HCT116 (cell line): ENCODE data around the gene RHBDF2. TPM values are rescaled to one million over a fixed set of nuclear protein-coding genes. Genes with fewer than 3 reads are reported as not detected.
A peak's percentile ranks its signal among the peaks of the same experiment; 100 is the strongest.

ENCODE experiments used
- ATAC-seq: fragments of 200-7000 bp; cut with Tn5 transposase; 2 replicates; pipeline ENCODE4 v1.9.1; 2020; ENCODE audit warnings: mild to moderate bottlenecking, moderate library complexity
- BruUV-seq: library from RNA; stranded (reverse); fragments of 400-500 nt; replicated peaks from 2 replicates; lab custom pipeline; 2021; lab: Mats Ljungman, UMichigan
- CTCF ChIA-PET: fragments of 300-600 bp; sonication (Branson Sonifier 250); formaldehyde crosslinking; loops from one replicate; lab custom pipeline; 2021; ENCODE audit warnings: antibody characterized with exemption; lab: Charles Lee
- POLR2A ChIA-PET: fragments of 300-600, 350-600 bp; sonication (Branson Sonifier 250); formaldehyde crosslinking; loops from one replicate; lab custom pipeline; 2021; ENCODE audit warnings: antibody characterized with exemption; lab: Charles Lee
- RAD21 ChIA-PET, 2 experiments: fragments of 300-600 bp; sonication (Branson Sonifier 250); formaldehyde crosslinking; loops; one replicate each; lab custom pipeline; 2023; ENCODE audit warnings: low total read pairs in 2 of 2; ENCODE audit not compliant: uncharacterized antibody in 2 of 2, unreplicated experiment in 2 of 2, low non-redundant PET in 1 of 2; lab: Charles Lee
- DNase-seq: peaks from one replicate; pipeline ENCODE4 v3.0.0-alpha.2; 2010; ENCODE audit warnings: low read depth, low spot score
- H2AFZ ChIP-seq: fragments of 200-600 bp; shearing (Covaris generic), sonication (generic); 2 replicates; pipeline ENCODE4 v1.6.1; 2017; ENCODE audit warnings: low read depth, mixed run types, mixed read lengths, antibody characterized with exemption, low read length; ENCODE audit not compliant: poor library complexity, severe bottlenecking
- H3K27ac ChIP-seq: 2 replicates; pipeline ENCODE4 v1.5.1; 2012; ENCODE audit warnings: low read depth, low read length
- H3K27me3 ChIP-seq: fragments of 200-600 bp; sonication (generic); 2 replicates; pipeline ENCODE4 v1.6.1; 2016; ENCODE audit warnings: mixed run types, low read length, mixed read lengths; ENCODE audit not compliant: insufficient read depth
- H3K36me3 ChIP-seq, 2 experiments: fragments of 200-500 bp in 1 of 2; fragments of 200-600 bp in 1 of 2; sonication (Bioruptor generic) in 1 of 2; sonication (generic) in 1 of 2; 2 replicates each; pipeline versions ENCODE4 v1.5.1 to v1.6.1; 2014 to 2016; ENCODE audit warnings: low read length in 2 of 2, inconsistent platforms in 1 of 2, mixed read lengths in 1 of 2, mixed run types in 1 of 2; ENCODE audit not compliant: insufficient read depth in 2 of 2, control insufficient read depth in 1 of 2
- H3K4me1 ChIP-seq, 2 experiments: fragments of 200-600 bp in 1 of 2; sonication (generic) in 1 of 2; 2 replicates each; pipeline versions ENCODE4 v1.5.1 to v1.6.1; 2012 to 2017; ENCODE audit warnings: low read length in 2 of 2, inconsistent platforms in 1 of 2, mild to moderate bottlenecking in 1 of 2, mixed read lengths in 1 of 2, mixed run types in 1 of 2, moderate library complexity in 1 of 2; ENCODE audit not compliant: insufficient read depth in 2 of 2, control insufficient read depth in 1 of 2
- H3K4me2 ChIP-seq: fragments of 200-600 bp; sonication (generic); 2 replicates; pipeline ENCODE4 v1.6.1; 2017; ENCODE audit warnings: mixed run types, low read length, mixed read lengths
- H3K4me3 ChIP-seq, 2 experiments: fragments of 200-600 bp in 1 of 2; sonication (generic) in 1 of 2; replicated peaks in 1 of 2; 2 replicates each; pipeline ENCODE4 v1.5.1; 2011 to 2016; ENCODE audit warnings: low read length in 2 of 2, control low read depth in 1 of 2, low read depth in 1 of 2, mild to moderate bottlenecking in 1 of 2, mixed read lengths in 1 of 2, mixed run types in 1 of 2
- H3K79me2 ChIP-seq: fragments of 200-600 bp; sonication (generic); 2 replicates; pipeline ENCODE4 v1.6.1; 2017; ENCODE audit warnings: mild to moderate bottlenecking, mixed run types, low read length, moderate library complexity, mixed read lengths; ENCODE audit not compliant: insufficient read depth
- H3K9ac ChIP-seq: fragments of 200-600 bp; sonication (generic); 2 replicates; pipeline ENCODE4 v1.6.1; 2016; ENCODE audit warnings: low read length, mixed read lengths
- H3K9me2 ChIP-seq: fragments of 200-600 bp; sonication (generic), shearing (Covaris generic); 2 replicates; pipeline ENCODE4 v1.6.1; 2017; ENCODE audit warnings: mixed run types, mild to moderate bottlenecking, moderate library complexity; ENCODE audit not compliant: insufficient read depth
- H3K9me3 ChIP-seq, 2 experiments: fragments of 200-500 bp in 1 of 2; fragments of 200-600 bp in 1 of 2; sonication (Bioruptor generic) in 1 of 2; sonication (generic) in 1 of 2; 2 replicates each; pipeline ENCODE4 v1.6.1; 2014 to 2017; ENCODE audit warnings: low read length in 2 of 2, mixed read lengths in 2 of 2, inconsistent platforms in 1 of 2, low read depth in 1 of 2, mild to moderate bottlenecking in 1 of 2, mixed run types in 1 of 2, moderate library complexity in 1 of 2; ENCODE audit not compliant: control insufficient read depth in 1 of 2, insufficient read depth in 1 of 2
- H4K20me1 ChIP-seq: fragments of 200-600 bp; sonication (generic), shearing (Covaris generic); 2 replicates; pipeline ENCODE4 v1.6.1; 2017; ENCODE audit warnings: mixed run types, mild to moderate bottlenecking, moderate library complexity; ENCODE audit not compliant: insufficient read depth
- CBX3 ChIP-seq: IDR thresholded peaks from 2 replicates; pipeline ENCODE4 v1.6.1; 2012; ENCODE audit warnings: low read depth
- CEBPB ChIP-seq: IDR thresholded peaks from 2 replicates; pipeline ENCODE4 v1.6.1; 2012; ENCODE audit warnings: low read depth
- CTCF ChIP-seq, 3 experiments: fragments of 200-600 bp in 1 of 3; sonication (generic) in 1 of 3; IDR thresholded peaks in 2 of 3; conservative IDR thresholded peaks in 1 of 3; 2 replicates each; pipeline ENCODE4 v1.5.1; 2012 to 2017; ENCODE audit warnings: low read depth in 2 of 3, low read length in 2 of 3, antibody characterized with exemption in 1 of 3, borderline replicate concordance in 1 of 3, control low read depth in 1 of 3, mild to moderate bottlenecking in 1 of 3, mixed read lengths in 1 of 3, mixed run types in 1 of 3, moderate library complexity in 1 of 3; ENCODE audit not compliant: insufficient read depth in 1 of 3
- EGR1 ChIP-seq: IDR thresholded peaks from 2 replicates; pipeline ENCODE4 v1.6.1; 2012; ENCODE audit warnings: low read depth
- ELF1 ChIP-seq: IDR thresholded peaks from 2 replicates; pipeline ENCODE4 v1.6.1; 2012; ENCODE audit warnings: low read depth, borderline replicate concordance
- EZH2 ChIP-seq: fragments of 200-600 bp; sonication (generic); IDR thresholded peaks from 2 replicates; pipeline ENCODE4 v1.6.1; 2017; ENCODE audit warnings: antibody characterized with exemption, mixed run types
- EZH2phosphoT487 ChIP-seq: fragments of 200-600 bp; IDR thresholded peaks from 2 replicates; pipeline ENCODE4 v1.6.1; 2018; ENCODE audit warnings: antibody characterized with exemption, borderline replicate concordance
- FOSL1 ChIP-seq: IDR thresholded peaks from 2 replicates; pipeline ENCODE4 v1.6.1; 2012; ENCODE audit warnings: low read depth
- POLR2A ChIP-seq: IDR thresholded peaks from 2 replicates; pipeline ENCODE4 v1.7.0; 2011; ENCODE audit warnings: borderline replicate concordance; ENCODE audit not compliant: insufficient read depth, insufficient read length; ENCODE audit errors: extremely low read depth
- RAD21 ChIP-seq: IDR thresholded peaks from 2 replicates; pipeline ENCODE4 v1.6.1; 2012; ENCODE audit warnings: low read depth, mild to moderate bottlenecking
- SIN3A ChIP-seq: IDR thresholded peaks from 2 replicates; pipeline ENCODE4 v1.6.1; 2012; ENCODE audit warnings: low read depth
- SP1 ChIP-seq: IDR thresholded peaks from 2 replicates; pipeline ENCODE4 v1.6.1; 2012; ENCODE audit warnings: low read depth
- SRF ChIP-seq: IDR thresholded peaks from 2 replicates; pipeline ENCODE4 v1.6.1; 2012; ENCODE audit warnings: low read depth
- ZBTB33 ChIP-seq: IDR thresholded peaks from 2 replicates; pipeline ENCODE4 v1.6.1; 2011; ENCODE audit warnings: mild to moderate bottlenecking, low read length, moderate library complexity; ENCODE audit not compliant: insufficient replicate concordance; ENCODE audit errors: extremely low read depth
- ZFX ChIP-seq: fragments of 450-650 bp; IDR thresholded peaks from 2 replicates; pipeline ENCODE4 v1.6.1; 2017
- ZNF274 ChIP-seq: fragments of 200-500 bp; sonication (Bioruptor generic); IDR thresholded peaks from 2 replicates; pipeline ENCODE4 v1.6.1; 2014; ENCODE audit warnings: mild to moderate bottlenecking, low read depth, low read length, inconsistent platforms
- intact Hi-C: fragments of 100-400 bp; cut with micrococcal nuclease; formaldehyde crosslinking; loops from 2 replicates; pipeline ENCODE4 v1.10.0; 2022
- total RNA-seq: library from RNA; stranded (reverse); gene quantifications from one replicate; pipeline ENCODE4 v1.2.1, GENCODE V29; 2021; ENCODE audit not compliant: unreplicated experiment

The RHBDF2 gene
- total RNA-seq, 1 experiment from 2014 or later = 61.1 TPM

DNA sequence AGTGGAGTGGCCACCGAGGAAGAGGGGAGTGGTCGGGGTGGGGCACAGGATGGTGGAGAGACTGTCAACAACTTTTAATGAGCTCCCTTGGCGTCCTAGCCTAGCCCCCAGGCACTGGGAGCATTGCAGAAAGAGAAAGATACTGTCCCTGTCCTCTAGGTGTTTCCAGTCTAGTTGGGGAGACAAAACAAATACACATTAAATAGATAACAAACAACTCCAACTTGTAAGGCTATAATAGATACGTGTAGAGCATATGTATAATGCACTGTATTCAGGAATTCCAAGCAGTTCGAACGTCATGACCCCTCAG is 47.8 kb downstream of the RHBDF2 start:
- H3K79me2 ChIP-seq = peaks cover 46% of the 10 kb centered on the region
- TF ChIP-seq CTCF (IDR thresholded peaks at IDR 0.05 in 2 of 3, conservative IDR thresholded peaks at IDR 0.05 in 1 of 3; ENCODE audit: borderline replicate concordance in 1 of 3, insufficient read depth in 1 of 3, low read depth in 2 of 3, low read length in 2 of 3) (no peak), POLR2A (no peak), ZNF274 (no peak), EZH2phosphoT487 (no peak)
- TF ChIP-seq, all 23 proteins: peak for 0
- intact Hi-C loops = no loop called here
- POLR2A ChIA-PET = interaction anchor here (0.6 to 1.1 kb wide), 4 partner anchors 14 to 279 kb away, joined by 3 read pairs; partner anchors contain the start of gene AANAT
- peaks cover 23% of the 10 kb centered on the region; the same call in 1 of the 2 replicates for H4K20me1 ChIP-seq
- no peaks in the 10 kb centered on the region for H3K27me3 ChIP-seq
- ATAC-seq (no peak), DNase-seq (no peak)
- peaks cover 17 to 36% of the 10 kb centered on the region in 2 experiments for H3K4me1 ChIP-seq
- no peak overlapping the region for H3K4me2 ChIP-seq
- H3K9me3 ChIP-seq = no peaks in the 10 kb centered on the region
- RAD21 ChIA-PET = no interaction called here
- no peak overlapping the region for H2AFZ ChIP-seq
- H3K36me3 ChIP-seq = peaks cover 0 to 6% of the 10 kb centered on the region in 2 experiments; a peak in 1 of 4 replicates
- no peak overlapping the region for H3K9ac ChIP-seq
- no peak overlapping the region for H3K27ac ChIP-seq
- CTCF ChIA-PET = interaction anchor here (0.9 to 1.1 kb wide), 2 partner anchors 47 to 55 kb away, joined by 3 read pairs; no protein-coding TSS in a partner anchor
- peak overlapping the region in 1 of 2 experiments; percentile 96; a peak in 1 of 4 replicates for H3K4me3 ChIP-seq
- no peaks in the 10 kb centered on the region for H3K9me2 ChIP-seq
- no TSS peak for BruUV-seq

DNA sequence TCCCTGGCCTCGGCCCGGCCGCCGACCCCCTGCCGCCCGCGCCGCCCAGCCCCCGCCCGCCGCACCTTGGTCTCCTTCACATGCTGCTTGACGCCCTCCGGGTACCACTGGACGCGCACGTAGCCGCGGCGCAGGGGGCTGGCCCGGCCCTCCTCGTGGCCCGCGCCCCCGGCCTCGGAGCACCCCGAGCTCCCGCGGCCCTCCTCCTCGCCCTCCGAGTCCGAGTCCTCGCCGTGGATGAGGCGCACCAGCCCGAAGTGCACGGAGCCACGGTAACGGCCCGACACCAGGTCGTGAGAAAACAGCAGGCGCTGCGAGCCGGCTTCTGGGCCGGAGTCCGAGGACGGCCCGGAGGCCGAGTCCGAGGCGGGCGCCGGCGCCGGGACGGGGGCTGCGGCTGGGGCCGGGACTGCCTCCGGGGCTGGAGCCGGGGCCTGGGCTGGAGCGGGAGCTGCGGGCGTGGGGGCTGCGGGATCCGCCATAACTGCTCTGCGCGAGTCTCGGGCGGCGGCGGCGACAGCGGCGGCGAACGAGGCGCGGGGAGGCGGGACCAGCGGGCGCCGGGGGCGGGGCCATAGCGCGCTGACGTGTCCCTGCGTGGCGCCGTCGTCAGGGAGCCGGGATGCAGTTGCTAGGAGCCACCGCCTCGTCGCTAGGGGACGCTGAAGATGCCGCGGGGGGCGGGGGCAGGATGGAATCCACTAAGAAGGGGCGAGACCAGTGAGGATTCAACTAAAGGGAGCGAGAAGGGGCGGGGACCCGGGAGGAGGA is 48.4 kb downstream of the RHBDF2 start, which contains the start of gene UBE2O:
Gene UBE2O (minus strand): TSS at position 493 of the 771 bp plus-strand sequence. CDS start 11 bp downstream, at position 482.
- Histone ChIP-seq H3K9ac (peak within 1 kb of the TSS; percentile 96), H3K27ac (peak within 1 kb of the TSS; percentile 89), H3K4me2 (peak within 1 kb of the TSS; percentile 96), H3K9me3 (no peaks in the 10 kb centered on the region), H3K9me2 (no peaks in the 10 kb centered on the region), H3K27me3 (no peaks in the 10 kb centered on the region), H4K20me1 (peaks cover 28% of the 10 kb centered on the region; the same call in 1 of the 2 replicates), H3K4me3 (peak within 1 kb of the TSS; percentile 89 to 96), H2AFZ (no peak within 1 kb of the TSS), H3K79me2 (peaks cover 51% of the 10 kb centered on the region), H3K36me3 (peaks cover 0 to 6% of the 10 kb centered on the region in 2 experiments; a peak in 1 of 4 replicates), H3K4me1 (peaks cover 23 to 41% of the 10 kb centered on the region in 2 experiments)
- POLR2A ChIA-PET = interaction anchor here (0.6 to 1.1 kb wide), 2 partner anchors 14 to 51 kb away, joined by 3 read pairs; partner anchors contain the start of gene AANAT
- DNase-seq (peak; percentile 86), ATAC-seq (peak; percentile 95)
- RAD21 ChIA-PET = no interaction called here
- intact Hi-C loops = no loop called here
- BruUV-seq = no TSS peak
- CTCF ChIA-PET = interaction anchor here (0.9 to 1.3 kb wide), 2 partner anchors 44 to 47 kb away, joined by 3 read pairs; no protein-coding TSS in a partner anchor
- TF ChIP-seq RAD21 (no peak), EGR1 (no peak; the same call in 1 of the 2 replicates), POLR2A (peak; percentile 52), CEBPB (no peak), CBX3 (no peak), SIN3A (0 out of 2 replicates have a peak, but pooled peaks have one; percentile 77), SRF (no peak), ZFX (peak; percentile 95; the same call in 1 of the 2 replicates), FOSL1 (no peak), EZH2 (no peak), ZBTB33 (no peak), ELF1 (no peak), SP1 (no peak; the same call in 1 of the 2 replicates)
